HepG2 (cell line): ENCODE results near the gene WDR93. TPM values are rescaled to one million over a fixed set of nuclear protein-coding genes. Genes with fewer than 3 reads are reported as not detected.

Experiments
- BCL6 ChIP-seq: IDR thresholded peaks from 2 replicates; pipeline ENCODE4 v1.6.1; 2016; ENCODE audit warnings: missing genetic modification reagents, missing compliant biosample characterization
- ELF4 ChIP-seq: sonication (generic); formaldehyde crosslinking; IDR thresholded peaks from 2 replicates; pipeline ENCODE4 v1.5.0; 2020; ENCODE audit warnings: missing genetic modification reagents, mild to moderate bottlenecking, moderate library complexity, borderline replicate concordance
- HMG20A ChIP-seq: IDR thresholded peaks from 2 replicates; pipeline ENCODE4 v1.6.1; 2016; ENCODE audit warnings: borderline replicate concordance
- HMGXB4 ChIP-seq, 2 experiments: sonication (generic) in 1 of 2; formaldehyde crosslinking in 1 of 2; IDR thresholded peaks; 2 replicates each; pipeline versions ENCODE4 v1.4.0 to v1.6.1; 2018 to 2020; ENCODE audit warnings: missing genetic modification reagents in 2 of 2, borderline replicate concordance in 1 of 2, low read depth in 1 of 2, mild to moderate bottlenecking in 1 of 2, missing biosample characterization in 1 of 2
- HOXA5 ChIP-seq: sonication (generic); formaldehyde crosslinking; IDR thresholded peaks from 2 replicates; pipeline ENCODE4 v1.4.0; 2020; ENCODE audit warnings: missing genetic modification reagents
- MZF1 ChIP-seq: sonication (generic); formaldehyde crosslinking; IDR thresholded peaks from 2 replicates; pipeline ENCODE4 v1.8.1; 2023; ENCODE audit warnings: mild to moderate bottlenecking, missing genetic modification reagents, borderline replicate concordance
- SAP130 ChIP-seq: IDR thresholded peaks from 2 replicates; pipeline ENCODE4 v1.6.1; 2016; ENCODE audit warnings: low read depth
- SATB2 ChIP-seq: sonication (generic); formaldehyde crosslinking; IDR thresholded peaks from 2 replicates; pipeline ENCODE4 v1.5.0; 2020; ENCODE audit warnings: missing genetic modification reagents
- SIN3B ChIP-seq: fragments of 150-350 bp; IDR thresholded peaks from 2 replicates; pipeline ENCODE4 v1.6.1; 2014; ENCODE audit warnings: low read length
- SMAD9 ChIP-seq: sonication (generic); formaldehyde crosslinking; IDR thresholded peaks from 2 replicates; pipeline ENCODE4 v1.5.1; 2020; ENCODE audit warnings: mild to moderate bottlenecking, missing genetic modification reagents
- TBL1XR1 ChIP-seq: fragments of 150-350 bp; IDR thresholded peaks from 2 replicates; pipeline ENCODE4 v1.6.1; 2014; ENCODE audit warnings: borderline replicate concordance, low read length; ENCODE audit not compliant: partially characterized antibody
- TEAD2 ChIP-seq: sonication (generic); formaldehyde crosslinking; IDR thresholded peaks from 2 replicates; pipeline ENCODE4 v1.9.0; 2021; ENCODE audit warnings: missing genetic modification reagents
- THAP11 ChIP-seq: IDR thresholded peaks from 2 replicates; pipeline ENCODE4 v1.6.1; 2016; ENCODE audit warnings: missing biosample characterization, missing genetic modification reagents
- ZBTB38 ChIP-seq: sonication (generic); formaldehyde crosslinking; IDR thresholded peaks from 2 replicates; pipeline ENCODE4 v1.5.1; 2020; ENCODE audit warnings: mild to moderate bottlenecking, missing genetic modification reagents
- ZNF205 ChIP-seq: IDR thresholded peaks from 2 replicates; pipeline ENCODE4 v1.6.1; 2018; ENCODE audit warnings: missing biosample characterization, missing genetic modification reagents
- ZNF230 ChIP-seq: sonication (generic); formaldehyde crosslinking; IDR thresholded peaks from 2 replicates; pipeline ENCODE4 v1.4.0; 2020; ENCODE audit warnings: mild to moderate bottlenecking, missing genetic modification reagents
- ZNF430 ChIP-seq: sonication (generic); formaldehyde crosslinking; IDR thresholded peaks from 2 replicates; pipeline ENCODE4 v1.9.0; 2021; ENCODE audit warnings: mild to moderate bottlenecking, missing genetic modification reagents
- ZNF670 ChIP-seq: sonication (generic); formaldehyde crosslinking; IDR thresholded peaks from 2 replicates; pipeline ENCODE4 v1.8.0; 2022; ENCODE audit warnings: mild to moderate bottlenecking, missing genetic modification reagents, borderline replicate concordance
- ZNF710 ChIP-seq: sonication (generic); formaldehyde crosslinking; IDR thresholded peaks from 2 replicates; pipeline ENCODE4 v1.5.0; 2020; ENCODE audit warnings: mild to moderate bottlenecking, missing genetic modification reagents, borderline replicate concordance
- ZNF784 ChIP-seq: sonication (generic); formaldehyde crosslinking; IDR thresholded peaks from 2 replicates; pipeline ENCODE4 v1.5.1; 2020; ENCODE audit warnings: missing genetic modification reagents, mild to moderate bottlenecking, borderline replicate concordance
- ZNF790 ChIP-seq: sonication (generic); formaldehyde crosslinking; IDR thresholded peaks from 2 replicates; pipeline ENCODE4 v1.8.0; 2022; ENCODE audit warnings: missing genetic modification reagents, mild to moderate bottlenecking, borderline replicate concordance
- polyA plus RNA-seq, 8 experiments: library from polyadenylated mRNA; depleted of rRNA in 3 of 8; stranded (reverse) in 7 of 8; unstranded in 1 of 8; fragments of >200 nt; fragmentation: Illumina TruSeq in 4 of 8; extraction: Trizol in 4 of 8; gene quantifications; 2 replicates each; pipeline versions ENCODE4 v1.2.1 to v1.2.3, GENCODE V29; 2011 to 2016; ENCODE audit warnings: low read depth in 4 of 8, missing spikeins in 1 of 8, mixed read lengths in 1 of 8; ENCODE audit not compliant: insufficient read depth in 1 of 8
- total RNA-seq, 5 experiments: library from RNA; depleted of rRNA; stranded (reverse); fragments of >200 nt; fragmentation: Illumina TruSeq; extraction: Trizol; gene quantifications; 2 replicates each; pipeline ENCODE4 v1.2.3, GENCODE V29; 2016; ENCODE audit warnings: low read depth in 1 of 5
- TF ChIP-seq, protein P1 (sequence below): sonication (generic); formaldehyde crosslinking; IDR thresholded peaks from 2 replicates; pipeline ENCODE4 v1.4.0; 2020; ENCODE audit warnings: missing genetic modification reagents

WDR93 gene
- total and polyA plus RNA-seq, 2 of the 13 experiments (the other 11 are each of a cell fraction or from before 2014, with no cell fraction given) = 0.07 TPM; not detected in 1

DNA sequence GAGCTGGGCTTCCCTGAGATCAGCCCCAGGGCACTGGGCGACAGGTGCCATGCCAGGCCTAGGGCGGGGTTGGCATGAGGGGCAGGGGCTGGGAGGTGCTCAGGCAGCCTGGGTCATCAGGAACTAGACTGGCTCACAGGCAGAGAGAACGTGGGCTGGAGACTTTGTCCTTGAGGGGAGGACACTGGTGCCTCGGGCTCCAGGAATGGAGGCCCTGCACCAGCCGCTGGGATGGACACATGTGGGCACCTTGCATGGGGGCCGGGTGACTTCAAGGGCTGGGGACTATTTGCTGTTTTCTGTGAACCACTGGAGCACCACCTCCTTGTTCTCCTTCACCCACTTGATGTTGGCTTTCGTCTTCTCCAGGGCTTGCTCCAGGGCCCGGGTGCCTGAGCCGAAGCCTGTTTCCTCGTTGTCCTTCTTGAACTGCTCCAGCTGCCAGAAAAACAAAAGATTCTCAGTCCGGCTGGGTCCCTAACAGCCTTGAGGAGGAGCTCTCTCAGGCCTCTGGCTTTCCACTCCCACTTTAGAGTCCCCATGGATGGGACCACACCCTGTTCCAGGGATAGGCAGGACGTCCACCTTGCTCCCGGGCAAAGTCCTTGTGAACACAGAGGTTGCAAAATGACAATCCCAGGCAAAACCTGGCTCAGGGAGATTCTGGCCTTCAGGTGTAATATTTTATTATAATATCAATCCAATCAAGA lies 94.6 kb downstream of the WDR93 start (continued):
- TF ChIP-seq HMG20A (CRISPR knock-in tag) = 0 out of 2 replicates have a peak, but pooled peaks have one; percentile 28
- no peak for TF ChIP-seq SMAD9 (CRISPR knock-in tag)
- TF ChIP-seq ZNF205 (CRISPR knock-in tag) = no peak
- TF ChIP-seq TBL1XR1 = no peak
- no peak for TF ChIP-seq SIN3B
- TF ChIP-seq ELF4 (CRISPR knock-in tag) = no peak
- no peak for TF ChIP-seq ZBTB38 (CRISPR knock-in tag)
- TF ChIP-seq, protein P1, sequence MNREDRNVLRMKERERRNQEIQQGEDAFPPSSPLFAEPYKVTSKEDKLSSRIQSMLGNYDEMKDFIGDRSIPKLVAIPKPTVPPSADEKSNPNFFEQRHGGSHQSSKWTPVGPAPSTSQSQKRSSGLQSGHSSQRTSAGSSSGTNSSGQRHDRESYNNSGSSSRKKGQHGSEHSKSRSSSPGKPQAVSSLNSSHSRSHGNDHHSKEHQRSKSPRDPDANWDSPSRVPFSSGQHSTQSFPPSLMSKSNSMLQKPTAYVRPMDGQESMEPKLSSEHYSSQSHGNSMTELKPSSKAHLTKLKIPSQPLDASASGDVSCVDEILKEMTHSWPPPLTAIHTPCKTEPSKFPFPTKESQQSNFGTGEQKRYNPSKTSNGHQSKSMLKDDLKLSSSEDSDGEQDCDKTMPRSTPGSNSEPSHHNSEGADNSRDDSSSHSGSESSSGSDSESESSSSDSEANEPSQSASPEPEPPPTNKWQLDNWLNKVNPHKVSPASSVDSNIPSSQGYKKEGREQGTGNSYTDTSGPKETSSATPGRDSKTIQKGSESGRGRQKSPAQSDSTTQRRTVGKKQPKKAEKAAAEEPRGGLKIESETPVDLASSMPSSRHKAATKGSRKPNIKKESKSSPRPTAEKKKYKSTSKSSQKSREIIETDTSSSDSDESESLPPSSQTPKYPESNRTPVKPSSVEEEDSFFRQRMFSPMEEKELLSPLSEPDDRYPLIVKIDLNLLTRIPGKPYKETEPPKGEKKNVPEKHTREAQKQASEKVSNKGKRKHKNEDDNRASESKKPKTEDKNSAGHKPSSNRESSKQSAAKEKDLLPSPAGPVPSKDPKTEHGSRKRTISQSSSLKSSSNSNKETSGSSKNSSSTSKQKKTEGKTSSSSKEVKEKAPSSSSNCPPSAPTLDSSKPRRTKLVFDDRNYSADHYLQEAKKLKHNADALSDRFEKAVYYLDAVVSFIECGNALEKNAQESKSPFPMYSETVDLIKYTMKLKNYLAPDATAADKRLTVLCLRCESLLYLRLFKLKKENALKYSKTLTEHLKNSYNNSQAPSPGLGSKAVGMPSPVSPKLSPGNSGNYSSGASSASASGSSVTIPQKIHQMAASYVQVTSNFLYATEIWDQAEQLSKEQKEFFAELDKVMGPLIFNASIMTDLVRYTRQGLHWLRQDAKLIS (CRISPR knock-in tag) = no peak
- no peak for TF ChIP-seq TEAD2 (CRISPR knock-in tag)
- TF ChIP-seq ZNF430 (CRISPR knock-in tag) = no peak
- TF ChIP-seq HOXA5 (CRISPR knock-in tag) = no peak
- TF ChIP-seq ZNF670 = no peak
- peak; percentile 30; the same call in 1 of the 2 replicates for TF ChIP-seq BCL6 (CRISPR knock-in tag)
- TF ChIP-seq SAP130 (CRISPR knock-in tag) = peak; percentile 29; the same call in 1 of the 2 replicates
- no peak for TF ChIP-seq ZNF790
- TF ChIP-seq ZNF230 (CRISPR knock-in tag) = no peak
- TF ChIP-seq ZNF784 (CRISPR knock-in tag) = no peak
- no peak for TF ChIP-seq HMGXB4 (CRISPR knock-in tag; IDR thresholded peaks at IDR 0.05; ENCODE audit: borderline replicate concordance in 1 of 2, low read depth in 1 of 2)
- TF ChIP-seq THAP11 (CRISPR knock-in tag) = 0 out of 2 replicates have a peak, but pooled peaks have one; percentile 17
- TF ChIP-seq MZF1 (CRISPR knock-in tag) = no peak
- TF ChIP-seq ZNF710 (CRISPR knock-in tag) = no peak
- TF ChIP-seq SATB2 (CRISPR knock-in tag) = no peak
